OCI-LY7 (cell line): Measurements from ENCODE around the gene RIMBP3C. TPM values are rescaled to one million over a fixed set of nuclear protein-coding genes. Genes with fewer than 3 reads are reported as not detected.

Experiments used
- BruUV-seq: library from RNA; stranded (reverse); fragments of 400-500 nt; replicated peaks from 2 replicates; lab custom pipeline; 2021; lab: Mats Ljungman, UMichigan
- CTCF ChIA-PET: fragments of 300-600 bp; sonication (Branson Sonifier 250); formaldehyde crosslinking; loops from one replicate; lab custom pipeline; 2022; ENCODE audit warnings: antibody characterized with exemption; ENCODE audit not compliant: unreplicated experiment; lab: Charles Lee
- POLR2A ChIA-PET: fragments of 300-600 bp; sonication (Branson Sonifier 250); formaldehyde crosslinking; loops from one replicate; lab custom pipeline; 2022; ENCODE audit warnings: antibody characterized with exemption; lab: Charles Lee
- DNase-seq: peaks from one replicate; pipeline ENCODE4 v3.0.0-alpha.2; 2015; ENCODE audit warnings: low spot score
- H2AFZ ChIP-seq: fragments of 200-600 bp; sonication (generic), shearing (Covaris generic); 2 replicates; pipeline ENCODE4 v1.6.1; 2014; ENCODE audit warnings: mild to moderate bottlenecking, antibody characterized with exemption, low read length, moderate library complexity
- H3K27ac ChIP-seq: fragments of 200-600 bp; sonication (generic); 2 replicates; pipeline ENCODE4 v1.5.1; 2014; ENCODE audit warnings: mixed run types, low read depth, mild to moderate bottlenecking, moderate library complexity, low read length, inconsistent platforms; ENCODE audit not compliant: poor library complexity, severe bottlenecking
- H3K36me3 ChIP-seq: fragments of 200-600 bp; sonication (generic); 2 replicates; pipeline ENCODE4 v1.6.1; 2014; ENCODE audit warnings: mild to moderate bottlenecking, antibody characterized with exemption, low read length, moderate library complexity, mixed read lengths; ENCODE audit not compliant: insufficient read depth
- H3K4me1 ChIP-seq: fragments of 200-600 bp; sonication (generic); 2 replicates; pipeline ENCODE4 v1.5.1; 2014; ENCODE audit warnings: mild to moderate bottlenecking, low read length; ENCODE audit not compliant: insufficient read depth, poor library complexity, severe bottlenecking
- H3K4me2 ChIP-seq: fragments of 200-600 bp; sonication (generic); 2 replicates; pipeline ENCODE4 v1.6.1; 2014; ENCODE audit warnings: mild to moderate bottlenecking, low read length
- H3K4me3 ChIP-seq: fragments of 200-600 bp; sonication (generic); 2 replicates; pipeline ENCODE4 v1.5.1; 2014; ENCODE audit warnings: mild to moderate bottlenecking, low read depth, low read length; ENCODE audit not compliant: poor library complexity, severe bottlenecking
- H3K79me2 ChIP-seq: fragments of 200-600 bp; sonication (generic); 2 replicates; pipeline ENCODE4 v1.6.1; 2016; ENCODE audit warnings: low read depth, mild to moderate bottlenecking, low read length, moderate library complexity, mixed read lengths; ENCODE audit not compliant: insufficient read depth
- H3K9me2 ChIP-seq: fragments of 200-600 bp; sonication (generic); 2 replicates; pipeline ENCODE4 v1.6.1; 2016; ENCODE audit warnings: mild to moderate bottlenecking, low read length, mixed read lengths; ENCODE audit not compliant: insufficient read depth
- H3K9me3 ChIP-seq: fragments of 200-600 bp; sonication (generic); 2 replicates; pipeline ENCODE4 v1.6.1; 2014; ENCODE audit warnings: mild to moderate bottlenecking, mixed run types, low read length, mixed read lengths
- H4K20me1 ChIP-seq: fragments of 200-600 bp; sonication (generic); 2 replicates; pipeline ENCODE4 v1.6.1; 2014; ENCODE audit warnings: mild to moderate bottlenecking, antibody characterized with exemption, low read length, moderate library complexity, mixed read lengths; ENCODE audit not compliant: insufficient read depth
- EZH2phosphoT487 ChIP-seq: fragments of 200-600 bp; sonication (generic); IDR thresholded peaks from 2 replicates; pipeline ENCODE4 v1.6.1; 2018; ENCODE audit warnings: low read depth, borderline replicate concordance, mild to moderate bottlenecking, mixed run types, antibody characterized with exemption, low read length, moderate library complexity, mixed read lengths
- intact Hi-C: fragments of 100-400 bp; cut with micrococcal nuclease; formaldehyde crosslinking; loops from one replicate; pipeline ENCODE4 v1.10.0; 2022; ENCODE audit not compliant: unreplicated experiment
- total RNA-seq, 2 experiments: library from RNA; depleted of rRNA in 1 of 2; stranded (reverse); fragments of >200 nt in 1 of 2; shearing (Covaris generic) in 1 of 2; gene quantifications; 2 replicates each; pipeline ENCODE4 v1.2.3, GENCODE V29; 2014 to 2022
- TF ChIP-seq, protein P1 (sequence below): fragments of 200-600 bp; sonication (generic); conservative IDR thresholded peaks from 2 replicates; pipeline ENCODE4 v1.5.1; 2014; ENCODE audit warnings: mild to moderate bottlenecking, antibody characterized with exemption, low read length, moderate library complexity, mixed read lengths

The RIMBP3C gene
- total RNA-seq, 2 experiments from 2014 or later = 0.69 to 2.0 TPM

DNA sequence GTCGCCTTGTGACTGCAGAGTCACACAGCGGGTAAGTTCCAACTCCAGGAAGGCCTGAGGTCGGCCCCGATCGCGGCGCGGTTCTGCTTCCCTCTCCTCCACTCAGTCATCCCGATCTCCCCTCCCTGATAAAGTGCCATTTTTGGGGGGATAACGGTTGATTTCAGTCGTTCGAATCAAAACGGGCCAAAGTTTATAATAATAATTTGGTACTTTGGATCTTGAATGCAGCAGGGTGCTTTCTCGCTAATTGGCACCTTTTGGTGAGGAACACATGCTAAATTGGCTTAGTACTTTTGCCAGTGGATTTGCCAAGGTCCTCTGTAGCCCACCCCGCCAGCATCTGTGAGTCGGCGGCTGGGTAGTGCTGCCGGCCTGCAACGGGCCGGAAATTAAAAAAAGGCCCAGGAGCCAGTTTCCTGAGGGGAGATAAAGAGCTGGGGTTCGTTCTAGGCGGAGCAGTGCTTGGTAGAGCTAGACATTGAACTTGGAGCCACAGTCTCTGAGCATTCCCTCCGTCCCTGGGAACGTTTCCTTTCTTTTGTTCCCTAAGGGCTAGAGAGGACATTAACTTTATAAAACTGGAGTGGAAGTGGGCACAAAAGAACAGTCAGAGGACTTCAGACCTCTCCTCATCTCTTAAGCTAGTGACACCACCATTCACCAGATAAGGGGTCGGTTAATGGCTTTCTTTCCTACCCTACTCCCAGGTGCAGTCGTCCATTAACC is 17.2 kb upstream of the RIMBP3C start:
- Histone ChIP-seq H3K9me3 (no peaks in the 10 kb centered on the region), H3K4me2 (peak overlapping the region; percentile 98), H3K79me2 (peaks cover 58% of the 10 kb centered on the region), H3K27ac (peak overlapping the region; percentile 65), H2AFZ (no peak overlapping the region), H3K36me3 (peaks cover 49% of the 10 kb centered on the region), H3K9me2 (no peaks in the 10 kb centered on the region), H4K20me1 (peaks cover 39% of the 10 kb centered on the region), H3K4me1 (peaks cover 26% of the 10 kb centered on the region), H3K4me3 (peak overlapping the region; percentile 90)
- intact Hi-C loops = loop anchor here (1.0 to 2.0 kb wide), 3 partner anchors 12 to 48 kb away; no protein-coding TSS in a partner anchor
- TF ChIP-seq EZH2phosphoT487 = no peak
- TF ChIP-seq, protein P1, sequence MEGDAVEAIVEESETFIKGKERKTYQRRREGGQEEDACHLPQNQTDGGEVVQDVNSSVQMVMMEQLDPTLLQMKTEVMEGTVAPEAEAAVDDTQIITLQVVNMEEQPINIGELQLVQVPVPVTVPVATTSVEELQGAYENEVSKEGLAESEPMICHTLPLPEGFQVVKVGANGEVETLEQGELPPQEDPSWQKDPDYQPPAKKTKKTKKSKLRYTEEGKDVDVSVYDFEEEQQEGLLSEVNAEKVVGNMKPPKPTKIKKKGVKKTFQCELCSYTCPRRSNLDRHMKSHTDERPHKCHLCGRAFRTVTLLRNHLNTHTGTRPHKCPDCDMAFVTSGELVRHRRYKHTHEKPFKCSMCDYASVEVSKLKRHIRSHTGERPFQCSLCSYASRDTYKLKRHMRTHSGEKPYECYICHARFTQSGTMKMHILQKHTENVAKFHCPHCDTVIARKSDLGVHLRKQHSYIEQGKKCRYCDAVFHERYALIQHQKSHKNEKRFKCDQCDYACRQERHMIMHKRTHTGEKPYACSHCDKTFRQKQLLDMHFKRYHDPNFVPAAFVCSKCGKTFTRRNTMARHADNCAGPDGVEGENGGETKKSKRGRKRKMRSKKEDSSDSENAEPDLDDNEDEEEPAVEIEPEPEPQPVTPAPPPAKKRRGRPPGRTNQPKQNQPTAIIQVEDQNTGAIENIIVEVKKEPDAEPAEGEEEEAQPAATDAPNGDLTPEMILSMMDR = no peak
- ChIA-PET CTCF (no interaction called here), POLR2A (interaction anchor here (0.6 to 1.8 kb wide), 5 partner anchors 19 to 75 kb away, joined by 3 to 8 read pairs (median 5); partner anchors contain the start of gene CCDC116)
- BruUV-seq = no TSS peak
- peak; percentile 65 for DNase-seq

DNA sequence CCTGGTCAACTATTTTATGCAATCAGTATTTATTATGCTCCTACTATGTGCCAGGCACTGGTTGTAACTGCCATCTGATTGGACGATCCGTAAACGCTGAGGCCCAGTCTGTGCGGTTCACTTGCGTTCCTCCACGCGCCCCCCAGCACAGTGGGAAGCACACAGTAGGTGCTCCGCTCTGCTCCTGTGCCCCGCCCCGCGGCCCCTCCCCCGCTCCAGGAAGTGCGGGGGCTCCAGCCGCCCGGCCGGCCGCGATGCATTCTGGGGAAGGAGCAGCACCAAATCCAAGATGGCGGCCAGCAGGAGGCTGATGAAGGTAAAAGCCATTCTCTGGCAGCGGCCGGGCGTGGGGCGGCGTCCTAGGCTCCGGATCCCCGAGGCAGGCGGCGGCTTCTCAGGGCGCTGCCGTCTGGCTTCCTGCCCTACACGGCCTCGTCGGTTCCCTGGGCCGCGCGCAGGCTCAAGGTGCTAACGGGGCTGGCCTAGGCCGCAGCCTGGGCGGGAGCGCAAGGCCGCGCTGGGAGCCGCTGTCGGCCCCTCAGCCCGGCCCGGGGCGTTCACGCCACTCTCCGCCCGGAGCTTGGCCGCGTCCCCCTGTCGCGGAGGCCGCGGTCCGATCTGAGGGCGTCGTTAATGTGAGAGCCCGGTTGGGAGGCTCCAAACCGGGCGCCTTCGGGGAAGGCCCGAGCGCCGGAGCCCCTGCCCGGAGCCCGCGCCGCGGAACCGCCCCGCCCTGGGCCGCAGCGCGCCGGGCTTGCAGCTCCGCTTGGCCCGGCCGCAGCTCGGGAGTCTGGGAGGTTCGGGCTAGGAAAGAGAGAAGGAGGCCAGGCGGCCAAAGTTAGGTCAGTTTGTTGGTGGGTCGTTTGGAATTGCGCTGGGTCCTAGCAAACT is 16.4 kb upstream of the RIMBP3C start, which contains the start of gene UBE2L3:
Gene UBE2L3, plus strand, starts transcription at position 259 of the 891 bp plus-strand sequence. Its CDS starts 31 bp downstream, at position 290.
- DNase-seq = peak; percentile 88
- Histone ChIP-seq H3K79me2 (peaks cover 50% of the 10 kb centered on the region), H3K4me3 (peak within 1 kb of the TSS; percentile 90), H3K36me3 (peaks cover 41% of the 10 kb centered on the region), H4K20me1 (peaks cover 37% of the 10 kb centered on the region), H3K9me2 (no peaks in the 10 kb centered on the region), H2AFZ (peak within 1 kb of the TSS; percentile 57; the same call in 1 of the 2 replicates), H3K9me3 (no peaks in the 10 kb centered on the region), H3K27ac (peak within 1 kb of the TSS; percentile 65), H3K4me2 (peak within 1 kb of the TSS; percentile 98), H3K4me1 (peaks cover 26% of the 10 kb centered on the region)
- POLR2A ChIA-PET = interaction anchor here (0.6 to 1.8 kb wide), 3 partner anchors 18 to 75 kb away, joined by 3 to 8 read pairs (median 4); no protein-coding TSS in a partner anchor
- BruUV-seq = no TSS peak
- CTCF ChIA-PET = no interaction called here
- TF ChIP-seq, protein P1 = no peak
- no peak for TF ChIP-seq EZH2phosphoT487
- intact Hi-C loops = loop anchor here (2.0 kb wide), 2 partner anchors 21 to 49 kb away; no protein-coding TSS in a partner anchor
